H9 (cell line): ENCODE results near the gene NHP2. TPM values are rescaled to one million over a fixed set of nuclear protein-coding genes. Genes with fewer than 3 reads are reported as not detected.
"Not testable (repeated sequence)": the region's sequence is repeated elsewhere in the genome, so short reads cannot be mapped to it uniquely, and the experiment has no call there.

ENCODE experiments used
- DNase-seq: peaks from one replicate; pipeline ENCODE4 v3.0.0-alpha.2; 2017
- H2AFZ ChIP-seq: one replicate; pipeline ENCODE4 v1.6.1; 2013; ENCODE audit warnings: mild to moderate bottlenecking, low read length, control low read depth, moderate library complexity
- H2AK5ac ChIP-seq: 2 replicates; pipeline ENCODE4 v1.6.1; 2013; ENCODE audit warnings: low read length, control low read depth, mixed read lengths; ENCODE audit not compliant: insufficient read length
- H2BK120ac ChIP-seq: one replicate; pipeline ENCODE4 v1.6.1; 2013; ENCODE audit warnings: low read depth, mild to moderate bottlenecking, low read length, control low read depth, inconsistent platforms; ENCODE audit not compliant: poor library complexity, severe bottlenecking
- H2BK12ac ChIP-seq: 2 replicates; pipeline ENCODE4 v1.6.1; 2013; ENCODE audit warnings: low read length, control low read depth, mixed read lengths, low read depth; ENCODE audit not compliant: insufficient read length
- H2BK15ac ChIP-seq: 2 replicates; pipeline ENCODE4 v1.6.1; 2013; ENCODE audit warnings: low read depth, low read length, control low read depth
- H2BK20ac ChIP-seq: one replicate; pipeline ENCODE4 v1.6.1; 2013; ENCODE audit warnings: low read depth, mild to moderate bottlenecking, low read length, control low read depth, inconsistent platforms; ENCODE audit not compliant: poor library complexity, severe bottlenecking
- H2BK5ac ChIP-seq: 2 replicates; pipeline ENCODE4 v1.6.1; 2013; ENCODE audit warnings: low read length, control low read depth, mixed read lengths; ENCODE audit not compliant: insufficient read length
- H3K14ac ChIP-seq: 2 replicates; pipeline ENCODE4 v1.6.1; 2013; ENCODE audit warnings: low read length, control low read depth; ENCODE audit not compliant: insufficient read depth
- H3K18ac ChIP-seq: 2 replicates; pipeline ENCODE4 v1.6.1; 2013; ENCODE audit warnings: low read depth, mild to moderate bottlenecking, mixed read lengths, low read length, control low read depth; ENCODE audit not compliant: insufficient read length
- H3K23ac ChIP-seq: 2 replicates; pipeline ENCODE4 v1.6.1; 2013; ENCODE audit warnings: low read length, control low read depth, mixed read lengths, low read depth; ENCODE audit not compliant: insufficient read length
- H3K23me2 ChIP-seq: 2 replicates; pipeline ENCODE4 v1.6.1; 2013; ENCODE audit warnings: low read depth, mild to moderate bottlenecking, mixed read lengths, low read length, control low read depth; ENCODE audit not compliant: insufficient read length, poor library complexity, severe bottlenecking
- H3K27ac ChIP-seq: 2 replicates; pipeline ENCODE4 v1.5.1; 2013; ENCODE audit warnings: low read length, control low read depth, mixed read lengths, low read depth; ENCODE audit not compliant: insufficient read length
- H3K27me3 ChIP-seq: 2 replicates; pipeline ENCODE4 v1.6.1; 2013; ENCODE audit warnings: low read length, control low read depth, inconsistent platforms; ENCODE audit not compliant: insufficient read depth
- H3K4ac ChIP-seq: 2 replicates; pipeline ENCODE4 v1.6.1; 2013; ENCODE audit warnings: low read depth, mild to moderate bottlenecking, control low read depth, inconsistent platforms, low read length, moderate library complexity
- H3K4me1 ChIP-seq: 2 replicates; pipeline ENCODE4 v1.6.1; 2013; ENCODE audit warnings: low read length, control low read depth, inconsistent platforms; ENCODE audit not compliant: insufficient read depth
- H3K4me2 ChIP-seq: 2 replicates; pipeline ENCODE4 v1.6.1; 2013; ENCODE audit warnings: low read length, control low read depth, mixed read lengths; ENCODE audit not compliant: insufficient read length, insufficient read depth
- H3K56ac ChIP-seq: 2 replicates; pipeline ENCODE4 v1.6.1; 2013; ENCODE audit warnings: low read depth, mild to moderate bottlenecking, mixed read lengths, low read length, control low read depth; ENCODE audit not compliant: insufficient read length
- H3K79me1 ChIP-seq: 2 replicates; pipeline ENCODE4 v1.6.1; 2013; ENCODE audit warnings: low read depth, mild to moderate bottlenecking, moderate library complexity, low read length, control low read depth, inconsistent platforms; ENCODE audit not compliant: insufficient read depth, poor library complexity, severe bottlenecking
- H3K79me2 ChIP-seq: 2 replicates; pipeline ENCODE4 v1.6.1; 2013; ENCODE audit warnings: low read length, control low read depth, inconsistent platforms; ENCODE audit not compliant: insufficient read depth
- H3K9ac ChIP-seq: 2 replicates; pipeline ENCODE4 v1.6.1; 2013; ENCODE audit warnings: low read length, control low read depth, mixed read lengths; ENCODE audit not compliant: insufficient read length; ENCODE audit errors: extremely low read depth
- H3K9me3 ChIP-seq: one replicate; pipeline ENCODE4 v1.6.1; 2013; ENCODE audit warnings: low read depth, low read length, inconsistent platforms; ENCODE audit not compliant: control insufficient read depth
- H3T11ph ChIP-seq: one replicate; pipeline ENCODE4 v1.6.1; 2013; ENCODE audit warnings: mild to moderate bottlenecking, low read length, control low read depth, inconsistent platforms
- H4K20me1 ChIP-seq: one replicate; pipeline ENCODE4 v1.6.1; 2013; ENCODE audit not compliant: control insufficient read depth, insufficient read length, insufficient read depth
- H4K5ac ChIP-seq: 2 replicates; pipeline ENCODE4 v1.6.1; 2013; ENCODE audit warnings: low read depth, mild to moderate bottlenecking, mixed read lengths, low read length, control low read depth; ENCODE audit not compliant: insufficient read length
- H4K8ac ChIP-seq: replicated peaks from 2 replicates; pipeline ENCODE4 v1.6.1; 2013; ENCODE audit warnings: low read length, control low read depth, mixed read lengths, low read depth; ENCODE audit not compliant: insufficient read length
- H4K91ac ChIP-seq: 2 replicates; pipeline ENCODE4 v1.6.1; 2013; ENCODE audit warnings: low read depth, mild to moderate bottlenecking, moderate library complexity, mixed read lengths, low read length, control low read depth; ENCODE audit not compliant: insufficient read length
- H3K27ac Mint-ChIP-seq, 3 experiments: 2 replicates in 2 of 3; 3 replicates in 1 of 3; pipeline ENCODE4 v1.8.0; 2020 to 2021; ENCODE audit warnings: mixed read lengths in 3 of 3, mild to moderate bottlenecking in 1 of 3, moderate library complexity in 1 of 3
- H3K27me3 Mint-ChIP-seq: 2 replicates; pipeline ENCODE4 v1.8.0; 2021; ENCODE audit warnings: low read depth, mild to moderate bottlenecking, moderate library complexity, mixed read lengths
- H3K36me3 Mint-ChIP-seq, 3 experiments: 2 replicates in 2 of 3; 3 replicates in 1 of 3; pipeline ENCODE4 v1.8.0; 2020 to 2021; ENCODE audit warnings: low read depth in 3 of 3, mixed read lengths in 3 of 3; ENCODE audit not compliant: insufficient read depth in 1 of 3
- H3K4me1 Mint-ChIP-seq, 2 experiments: 2 replicates each; pipeline ENCODE4 v1.8.0; 2020; ENCODE audit warnings: mixed read lengths in 2 of 2
- H3K4me3 Mint-ChIP-seq, 2 experiments: 2 replicates in 1 of 2; 3 replicates in 1 of 2; pipeline ENCODE4 v1.8.0; 2020 to 2021; ENCODE audit warnings: mild to moderate bottlenecking in 2 of 2, mixed read lengths in 2 of 2, moderate library complexity in 1 of 2
- H3K9me3 Mint-ChIP-seq, 2 experiments: 2 replicates in 1 of 2; 3 replicates in 1 of 2; pipeline ENCODE4 v1.8.0; 2020; ENCODE audit warnings: mild to moderate bottlenecking in 2 of 2, mixed read lengths in 2 of 2, moderate library complexity in 1 of 2
- CTCF ChIP-seq: fragments of 200-600 bp; sonication (generic); conservative IDR thresholded peaks from 3 replicates; pipeline ENCODE4 v1.8.0; 2021; ENCODE audit warnings: antibody characterized with exemption, mild to moderate bottlenecking
- WGBS: extraction: QIAGEN DNeasy Blood & Tissue Kit; methylation state at CpG from one replicate; pipeline ENCODE4 v1.1.7; 2013; ENCODE audit warnings: missing lambda C conversion rate, low lambda C conversion rate, mixed read lengths; ENCODE audit not compliant: insufficient read length; ENCODE audit errors: extremely low coverage; 5-methylcytosine and 5-hydroxymethylcytosine counted together
- total RNA-seq: library from RNA; stranded (reverse); gene quantifications from 2 replicates; pipeline ENCODE4 v1.2.1, GENCODE V29; 2021

Gene NHP2
- total RNA-seq, 1 experiment from 2014 or later: 232 TPM

- H3K27me3 Mint-ChIP-seq: peaks cover 29% of the 10 kb centered on the region
- no CpG with 5 or more reads among the region's 11 CpGs for WGBS
- Histone ChIP-seq H3K9me3 (no peaks in the 10 kb centered on the region), H2BK12ac (no peak overlapping the region), H2BK5ac (no peak overlapping the region), H3K23me2 (no peaks in the 10 kb centered on the region), H4K8ac (no peak overlapping the region), H3K27me3 (no peaks in the 10 kb centered on the region), H3K18ac (no peak overlapping the region), H4K5ac (no peak overlapping the region), H4K91ac (no peak overlapping the region), H3K79me1 (no peaks in the 10 kb centered on the region), H3K79me2 (no peaks in the 10 kb centered on the region), H3K4me1 (no peaks in the 10 kb centered on the region), H2BK20ac (no peak overlapping the region), H3T11ph (no peak overlapping the region), H2BK120ac (no peak overlapping the region), H3K14ac (no peak overlapping the region), H2BK15ac (no peak overlapping the region), H2AK5ac (no peak overlapping the region), H3K4ac (no peak overlapping the region), H3K4me2 (no peak overlapping the region), H3K56ac (no peak overlapping the region), H3K23ac (no peak overlapping the region), H2AFZ (no peak overlapping the region), H3K9ac (no peak overlapping the region), H4K20me1 (peaks cover 2% of the 10 kb centered on the region), H3K27ac (no peak overlapping the region)
- no peak for DNase-seq
- peaks cover 0 to 5% of the 10 kb centered on the region in 2 experiments; a peak in 1 of 5 replicates for H3K9me3 Mint-ChIP-seq
- no peaks in the 10 kb centered on the region; a peak in 2 of 7 replicates for H3K36me3 Mint-ChIP-seq
- TF ChIP-seq CTCF: no peak
- no peak overlapping the region for H3K4me3 Mint-ChIP-seq
- H3K4me1 Mint-ChIP-seq: peaks cover 25 to 30% of the 10 kb centered on the region in 2 experiments
- H3K27ac Mint-ChIP-seq: no peak overlapping the region
Measured at GRCh38 chr5:178198706-178199105, 45.0 kb upstream of the NHP2 start.

- not testable (repeated sequence) for H2BK12ac ChIP-seq, H3K23ac ChIP-seq, H2AFZ ChIP-seq, H2BK15ac ChIP-seq, H3K27me3 ChIP-seq, H3K14ac ChIP-seq, H3K27ac ChIP-seq, H3K9ac ChIP-seq, H3K9me3 Mint-ChIP-seq, H3K27ac Mint-ChIP-seq, H2BK120ac ChIP-seq, H3T11ph ChIP-seq, H3K4me3 Mint-ChIP-seq, H3K9me3 ChIP-seq, H3K18ac ChIP-seq, H2BK20ac ChIP-seq, H2AK5ac ChIP-seq, H3K4me1 ChIP-seq, H4K20me1 ChIP-seq, H3K36me3 Mint-ChIP-seq, H3K56ac ChIP-seq, H3K79me1 ChIP-seq, H4K8ac ChIP-seq, H3K4ac ChIP-seq, H4K5ac ChIP-seq, H3K79me2 ChIP-seq, H3K23me2 ChIP-seq, H2BK5ac ChIP-seq, DNase-seq, H4K91ac ChIP-seq, H3K4me2 ChIP-seq
- no CpG with 5 or more reads among the region's 11 CpGs for WGBS
- Mint-ChIP-seq H3K4me1 (peaks cover 25 to 30% of the 10 kb centered on the region in 2 experiments), H3K27me3 (peaks cover 29% of the 10 kb centered on the region)
Measured at GRCh38 chr5:178198151-178198550, 44.5 kb upstream of the NHP2 start.
